MG63 (cell line): ENCODE measurements around the gene ODF2. TPM values are rescaled to one million over a fixed set of nuclear protein-coding genes. Genes with fewer than 3 reads are reported as not detected.

Experiments used
- DNase-seq: peaks from one replicate; pipeline ENCODE4 v3.0.0-alpha.2; 2020
- H3K27me3 ChIP-seq: fragments of 250-450 bp; sonication (Bioruptor Pico); 2 replicates; pipeline ENCODE4 v1.5.1; 2020; ENCODE audit warnings: mild to moderate bottlenecking, moderate library complexity
- H3K36me3 ChIP-seq: fragments of 250-450 bp; sonication (Bioruptor Pico); 2 replicates; pipeline ENCODE4 v1.5.1; 2020; ENCODE audit warnings: mild to moderate bottlenecking, moderate library complexity
- H3K4me3 ChIP-seq: fragments of 250-450 bp; sonication (Bioruptor Pico); 2 replicates; pipeline ENCODE4 v1.5.1; 2020; ENCODE audit warnings: mild to moderate bottlenecking, moderate library complexity
- H3K9me3 ChIP-seq: fragments of 250-450 bp; sonication (Bioruptor Pico); 2 replicates; pipeline ENCODE4 v1.5.1; 2020; ENCODE audit warnings: mild to moderate bottlenecking, moderate library complexity
- total RNA-seq: library from RNA; depleted of rRNA; stranded (reverse); fragments of >200 nt; shearing (Covaris generic); gene quantifications from 2 replicates; pipeline ENCODE4 v1.2.3, GENCODE V29; 2014; ENCODE audit warnings: low replicate concordance

The ODF2 gene
- total RNA-seq, 1 experiment from 2014 or later: 46.9 TPM

DNA sequence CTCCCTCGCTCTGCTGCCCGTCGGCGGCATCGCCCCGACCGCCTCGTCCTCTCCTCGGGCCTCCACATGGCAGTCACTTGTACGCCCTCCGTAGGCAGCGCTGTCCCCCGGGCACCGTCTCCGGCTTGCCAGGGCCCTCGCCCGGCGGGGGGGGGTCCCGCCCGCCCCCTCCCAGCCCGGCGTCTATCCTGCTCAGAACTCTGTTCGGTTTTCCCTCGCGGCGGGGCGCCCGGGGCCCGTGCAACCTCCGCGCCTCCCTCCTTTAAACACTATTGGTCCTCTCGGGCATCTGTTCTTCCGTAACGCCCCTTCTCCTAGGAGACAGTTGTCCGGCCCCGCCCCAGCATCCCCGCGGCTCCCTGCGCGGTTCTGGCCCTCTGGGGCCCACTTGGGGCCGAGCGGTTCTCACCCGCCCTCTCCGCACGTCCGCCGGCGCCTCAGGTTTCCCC is 831 bp downstream of the ODF2 start:
- DNase-seq: peak; percentile 80

DNA sequence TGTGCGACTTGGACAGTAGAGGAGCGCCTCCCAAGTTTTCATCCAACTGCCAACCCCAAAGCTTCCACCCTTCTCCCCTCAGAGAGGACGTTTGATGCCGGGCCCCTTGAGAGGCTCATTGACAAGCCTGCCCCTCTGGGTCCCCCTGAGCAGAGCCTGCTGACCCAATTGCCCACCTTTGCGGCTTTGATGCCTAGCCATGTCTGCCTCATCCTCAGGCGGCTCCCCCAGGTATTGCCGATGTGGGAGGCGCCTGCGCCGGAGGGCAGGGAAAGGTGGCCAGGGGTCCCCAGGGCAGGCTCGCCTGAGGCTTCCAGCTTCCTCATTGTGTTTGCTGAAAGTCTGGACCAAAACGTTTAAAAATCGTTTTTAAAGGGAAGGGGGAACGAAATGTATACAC is 1.4 kb downstream of the ODF2 start:
- H3K27me3 ChIP-seq: no peaks in the 10 kb centered on the region
- peaks cover 10% of the 10 kb centered on the region for H3K36me3 ChIP-seq
- peak overlapping the region; percentile 78 for H3K4me3 ChIP-seq
- no peaks in the 10 kb centered on the region for H3K9me3 ChIP-seq
- DNase-seq: no peak

More for the DNA sequence above, 831 bp downstream of the ODF2 start:
- H3K9me3 ChIP-seq: no peaks in the 10 kb centered on the region
- H3K4me3 ChIP-seq: peak overlapping the region; percentile 78
- no peaks in the 10 kb centered on the region for H3K27me3 ChIP-seq
- H3K36me3 ChIP-seq: peaks cover 9% of the 10 kb centered on the region

DNA sequence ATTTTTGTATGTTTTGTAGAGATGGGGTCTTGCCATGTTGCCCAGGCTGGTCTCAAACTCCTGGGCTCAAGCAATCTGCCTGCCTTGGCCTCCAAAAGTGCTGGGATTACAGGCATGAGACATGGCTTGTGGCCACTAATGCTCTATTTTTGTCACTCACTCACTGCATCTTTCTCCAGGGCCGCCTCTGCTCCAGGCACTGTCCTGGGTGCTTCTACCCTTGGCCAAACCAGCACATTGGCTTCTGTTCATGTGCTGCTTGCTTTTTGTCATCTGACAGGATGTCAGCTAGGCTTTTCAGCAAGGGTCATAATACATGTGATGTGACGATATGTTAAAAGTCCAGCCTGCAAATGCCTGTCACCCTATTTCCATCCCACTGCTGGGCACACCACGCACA is 3.2 kb downstream of the ODF2 start:
- H3K27me3 ChIP-seq: no peaks in the 10 kb centered on the region
- peaks cover 19% of the 10 kb centered on the region for H3K36me3 ChIP-seq
- H3K4me3 ChIP-seq: no peak overlapping the region
- H3K9me3 ChIP-seq: no peaks in the 10 kb centered on the region
- DNase-seq: no peak

DNA sequence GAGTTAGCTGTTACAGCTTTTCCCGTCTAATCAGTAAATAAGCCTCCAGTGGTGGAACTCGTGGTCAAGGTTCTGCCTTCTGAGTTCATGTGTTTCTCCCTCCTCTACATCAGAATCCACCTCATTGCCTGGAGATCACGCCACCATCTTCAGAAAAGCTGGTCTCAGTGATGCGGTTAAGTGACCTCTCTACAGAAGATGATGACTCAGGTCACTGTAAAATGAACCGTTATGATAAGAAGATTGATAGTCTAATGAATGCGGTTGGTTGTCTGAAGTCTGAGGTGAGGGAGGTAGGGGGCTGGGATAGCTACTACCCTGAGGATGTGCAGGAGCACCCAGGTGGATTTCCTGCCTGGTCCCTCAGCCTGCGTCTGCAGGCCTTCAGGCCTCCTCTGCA is 13.3 kb downstream of the ODF2 start:
- no peaks in the 10 kb centered on the region for H3K9me3 ChIP-seq
- no peaks in the 10 kb centered on the region for H3K27me3 ChIP-seq
- H3K4me3 ChIP-seq: no peak overlapping the region
- DNase-seq: no peak
- peaks cover 15% of the 10 kb centered on the region for H3K36me3 ChIP-seq

DNA sequence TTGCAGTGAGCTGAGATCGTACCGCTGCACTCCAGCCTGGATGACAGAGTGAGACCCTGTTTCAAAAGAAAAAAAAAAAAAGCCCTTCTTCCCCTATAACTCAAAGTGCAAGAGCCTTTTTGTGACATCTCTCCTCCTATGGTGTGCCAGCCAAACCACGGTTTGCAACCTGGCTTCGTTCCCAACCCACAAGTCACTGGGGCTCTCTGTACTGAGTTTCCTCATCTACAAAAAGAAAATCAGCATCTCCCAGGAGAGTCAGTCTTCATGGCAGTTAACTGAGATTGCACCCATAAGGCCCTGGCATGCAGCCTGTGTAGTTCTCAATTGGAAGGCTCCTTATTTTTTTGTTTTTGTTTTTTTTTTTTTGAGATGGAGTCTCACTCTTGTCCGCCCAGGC is 14.8 kb downstream of the ODF2 start:
- peak; percentile 44 for DNase-seq
- H3K4me3 ChIP-seq: no peak overlapping the region
- H3K27me3 ChIP-seq: no peaks in the 10 kb centered on the region
- peaks cover 13% of the 10 kb centered on the region for H3K36me3 ChIP-seq
- no peaks in the 10 kb centered on the region for H3K9me3 ChIP-seq

DNA sequence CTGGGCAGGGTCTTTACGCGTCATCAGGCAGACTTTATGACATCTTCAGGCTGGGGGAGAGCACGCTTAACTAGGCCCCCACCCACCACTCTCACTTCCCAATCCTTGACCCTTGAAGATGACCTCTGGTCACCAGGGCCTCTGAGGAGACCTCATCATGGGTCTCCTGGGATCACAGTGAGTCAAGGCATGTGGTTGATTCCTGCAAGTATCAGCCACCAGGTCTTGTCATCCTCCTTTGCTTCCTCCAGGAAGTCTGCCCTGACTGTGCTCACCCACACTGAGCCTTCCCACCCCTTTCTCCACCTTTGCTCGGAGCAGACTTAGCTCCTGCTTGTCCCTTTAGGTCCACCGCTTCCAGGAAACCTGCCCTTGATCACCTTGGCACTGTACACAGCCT is 17.3 kb downstream of the ODF2 start:
- H3K9me3 ChIP-seq: no peaks in the 10 kb centered on the region
- peaks cover 16% of the 10 kb centered on the region for H3K36me3 ChIP-seq
- no peak overlapping the region for H3K4me3 ChIP-seq
- no peak for DNase-seq
- no peaks in the 10 kb centered on the region for H3K27me3 ChIP-seq

DNA sequence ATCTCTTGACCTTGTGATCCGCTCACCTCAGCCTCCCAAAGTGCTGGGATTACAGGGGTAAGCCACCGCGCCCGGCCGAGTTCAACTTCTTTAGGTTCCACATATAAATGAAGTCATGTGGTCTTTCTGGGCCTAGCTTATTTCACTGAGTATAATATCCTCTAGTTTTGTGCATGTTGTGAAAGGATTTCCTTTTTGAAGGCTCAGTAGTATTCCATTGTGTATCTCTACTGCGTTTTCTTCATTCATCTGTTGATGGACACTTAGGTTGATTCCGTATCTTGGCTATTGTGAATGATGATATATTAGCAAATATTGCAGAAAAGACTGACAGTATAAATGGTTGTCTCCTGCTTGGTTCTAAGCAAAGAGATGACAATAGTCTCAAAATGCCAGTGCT is 20.1 kb downstream of the ODF2 start:
- Histone ChIP-seq H3K36me3 (peaks cover 15% of the 10 kb centered on the region), H3K9me3 (no peaks in the 10 kb centered on the region), H3K27me3 (no peaks in the 10 kb centered on the region), H3K4me3 (no peak overlapping the region)
- no peak for DNase-seq

DNA sequence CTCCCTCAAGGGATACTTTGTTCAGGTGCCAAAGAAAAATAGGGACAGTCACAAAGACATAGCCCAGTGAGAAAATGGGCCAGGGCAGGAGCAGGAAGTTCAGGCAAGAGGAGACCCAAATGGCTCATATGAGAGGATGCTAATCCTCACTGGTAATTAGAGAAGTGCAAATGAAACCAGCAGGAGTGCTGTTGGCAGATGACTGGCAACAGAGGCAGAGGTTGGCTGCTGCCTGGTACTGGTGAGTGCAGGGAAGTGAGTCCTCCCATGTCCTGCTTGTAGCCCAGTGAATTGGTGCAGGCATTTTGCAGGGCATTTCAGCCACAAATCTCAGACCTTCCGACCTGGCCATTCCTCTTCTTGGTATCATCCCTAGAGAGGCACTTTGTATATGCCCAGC is 23.5 kb downstream of the ODF2 start:
- H3K27me3 ChIP-seq: no peaks in the 10 kb centered on the region
- H3K9me3 ChIP-seq: no peaks in the 10 kb centered on the region
- H3K36me3 ChIP-seq: peaks cover 22% of the 10 kb centered on the region
- H3K4me3 ChIP-seq: no peak overlapping the region
- no peak for DNase-seq

DNA sequence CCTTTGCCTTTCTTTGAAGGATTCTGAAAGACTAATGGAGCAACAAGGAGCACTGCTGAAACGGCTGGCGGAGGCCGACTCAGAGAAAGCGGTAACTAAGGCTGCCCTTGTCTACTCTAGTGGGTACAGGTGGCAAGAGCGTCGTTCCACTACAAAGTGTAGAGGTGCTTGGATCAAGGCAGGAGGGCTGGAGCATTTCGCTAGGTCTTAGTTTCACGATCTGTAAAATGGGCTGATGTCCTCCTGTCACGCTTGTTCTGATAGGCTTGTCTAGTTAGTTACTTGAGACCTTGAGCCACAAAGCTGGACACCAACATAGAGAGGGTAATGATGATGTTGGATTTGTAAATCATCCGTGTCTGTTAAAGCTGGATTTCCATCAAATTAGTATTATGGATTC is 25.8 kb downstream of the ODF2 start:
- Histone ChIP-seq H3K36me3 (peaks cover 19% of the 10 kb centered on the region), H3K4me3 (no peak overlapping the region), H3K9me3 (no peaks in the 10 kb centered on the region), H3K27me3 (no peaks in the 10 kb centered on the region)
- no peak for DNase-seq

DNA sequence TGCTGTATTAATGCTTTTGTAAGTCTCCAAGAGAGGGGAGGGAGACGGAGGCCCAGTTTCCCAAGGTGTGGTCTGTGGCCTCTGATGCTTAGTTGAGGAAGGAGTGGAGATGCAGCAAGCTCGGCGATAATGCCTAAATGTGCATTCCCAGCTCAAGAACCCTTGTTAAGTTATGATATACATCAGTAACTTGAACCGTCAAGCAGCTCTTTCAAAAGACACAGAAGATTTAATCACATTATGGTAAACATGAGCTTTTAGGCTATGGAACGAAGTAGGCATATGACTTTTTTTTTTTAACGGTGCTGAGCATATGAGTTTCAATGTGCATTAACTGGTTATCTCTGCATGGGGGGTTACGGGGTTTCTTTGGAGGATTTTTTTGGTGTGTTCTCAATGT is 26.4 kb downstream of the ODF2 start:
- no peaks in the 10 kb centered on the region for H3K27me3 ChIP-seq
- H3K4me3 ChIP-seq: no peak overlapping the region
- H3K36me3 ChIP-seq: peaks cover 22% of the 10 kb centered on the region
- no peak for DNase-seq
- H3K9me3 ChIP-seq: no peaks in the 10 kb centered on the region

DNA sequence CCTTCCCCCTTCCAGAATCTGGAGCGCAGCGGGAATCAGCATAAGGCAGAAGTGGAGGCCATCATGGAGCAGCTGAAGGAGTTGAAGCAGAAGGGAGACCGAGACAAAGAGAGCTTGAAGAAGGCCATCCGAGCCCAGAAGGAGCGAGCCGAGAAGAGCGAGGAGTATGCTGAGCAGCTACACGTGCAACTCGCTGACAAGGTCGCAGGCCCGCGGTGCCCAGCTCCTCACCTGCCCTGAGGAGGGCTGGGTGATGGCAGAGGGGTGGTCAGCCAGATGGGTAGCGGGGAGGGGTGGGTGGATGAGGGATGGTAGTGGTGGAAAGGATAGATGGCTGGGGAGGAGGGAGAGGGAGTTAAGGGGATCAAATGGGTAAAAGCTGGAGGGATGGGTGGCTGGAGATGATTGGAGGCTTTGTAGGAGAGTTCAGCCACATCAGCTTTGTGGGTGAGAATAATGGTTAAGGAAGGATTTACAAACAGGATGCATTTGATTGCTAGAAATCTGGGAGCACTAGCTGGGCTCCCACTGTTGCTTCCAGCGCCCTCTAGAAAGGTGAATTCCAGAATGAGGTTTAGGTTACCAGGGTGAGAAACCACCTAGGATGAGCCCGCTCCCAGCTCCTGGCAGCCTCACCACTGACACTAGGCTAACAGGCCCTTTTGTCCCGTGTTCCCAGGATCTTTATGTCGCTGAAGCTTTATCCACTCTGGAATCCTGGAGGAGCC is 29.0 kb downstream of the ODF2 start:
- no peak overlapping the region for H3K4me3 ChIP-seq
- H3K27me3 ChIP-seq: no peaks in the 10 kb centered on the region
- no peaks in the 10 kb centered on the region for H3K9me3 ChIP-seq
- peaks cover 28% of the 10 kb centered on the region for H3K36me3 ChIP-seq
- DNase-seq: no peak

DNA sequence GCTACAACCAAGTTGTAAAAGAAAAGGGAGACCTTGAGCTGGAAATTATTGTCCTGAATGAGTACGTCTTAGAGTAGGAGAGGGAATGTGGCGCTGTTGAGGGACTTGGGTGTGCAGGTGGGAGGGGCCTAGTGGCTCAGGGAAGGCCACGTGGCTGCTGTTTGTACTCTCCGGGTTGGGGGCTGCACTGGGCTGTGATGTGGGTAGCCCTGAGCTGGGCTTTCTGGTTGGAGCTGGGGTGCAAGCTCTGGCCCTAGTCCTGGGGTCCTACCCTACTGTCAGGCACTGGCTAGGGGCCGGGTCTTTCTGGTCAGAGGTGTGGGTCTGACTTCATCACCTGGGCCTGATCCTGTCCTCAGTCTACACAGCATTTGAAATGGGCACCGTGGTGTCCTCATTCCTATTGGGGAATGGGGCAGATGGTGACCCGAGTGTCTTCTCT is 29.6 kb downstream of the ODF2 start:
- Histone ChIP-seq H3K27me3 (no peaks in the 10 kb centered on the region), H3K4me3 (no peak overlapping the region), H3K36me3 (peaks cover 28% of the 10 kb centered on the region), H3K9me3 (no peaks in the 10 kb centered on the region)
- no peak for DNase-seq

DNA sequence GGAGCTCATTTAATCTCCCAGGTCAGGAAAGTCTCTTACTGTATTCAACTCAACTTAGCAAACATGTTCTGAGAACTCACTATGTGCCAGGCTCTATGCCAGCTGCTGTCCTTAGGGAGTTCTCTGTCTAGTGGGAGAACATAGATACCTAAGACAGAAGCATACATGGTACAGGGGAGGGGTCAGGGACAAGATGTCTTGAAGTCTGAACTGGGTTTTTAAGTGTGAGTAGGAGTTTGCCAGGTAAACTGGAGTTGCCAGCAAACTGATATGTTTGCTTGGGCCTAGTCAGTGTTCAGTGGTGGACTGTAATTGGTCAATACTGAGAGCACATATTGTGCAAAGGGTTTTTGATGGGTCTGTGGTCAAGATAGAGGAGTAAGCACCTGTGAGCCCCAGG is 30.4 kb downstream of the ODF2 start:
- Histone ChIP-seq H3K36me3 (peaks cover 29% of the 10 kb centered on the region), H3K4me3 (no peak overlapping the region), H3K27me3 (no peaks in the 10 kb centered on the region), H3K9me3 (no peaks in the 10 kb centered on the region)
- no peak for DNase-seq

DNA sequence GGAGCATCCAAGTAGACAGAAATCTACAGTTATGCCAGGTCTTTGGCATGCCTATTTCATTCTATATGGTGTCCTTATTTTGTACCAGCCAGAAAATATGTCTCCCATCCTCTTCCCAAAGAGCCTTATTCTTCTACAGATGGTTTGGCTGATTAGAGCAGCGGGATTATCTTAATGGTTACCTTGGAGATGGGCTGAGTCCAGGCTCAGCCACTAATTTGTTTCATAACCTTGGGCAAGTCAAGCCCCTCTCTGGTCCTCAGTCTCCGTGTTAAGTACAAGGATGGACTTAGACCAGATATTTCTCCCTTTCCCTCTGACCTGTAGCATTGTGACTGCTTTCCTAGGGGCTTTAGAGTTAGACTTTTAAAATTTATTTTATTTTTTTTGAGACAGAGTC is 37.6 kb downstream of the ODF2 start:
- H3K27me3 ChIP-seq: no peaks in the 10 kb centered on the region
- no peak overlapping the region for H3K4me3 ChIP-seq
- peaks cover 53% of the 10 kb centered on the region for H3K36me3 ChIP-seq
- H3K9me3 ChIP-seq: no peaks in the 10 kb centered on the region
- no peak for DNase-seq

DNA sequence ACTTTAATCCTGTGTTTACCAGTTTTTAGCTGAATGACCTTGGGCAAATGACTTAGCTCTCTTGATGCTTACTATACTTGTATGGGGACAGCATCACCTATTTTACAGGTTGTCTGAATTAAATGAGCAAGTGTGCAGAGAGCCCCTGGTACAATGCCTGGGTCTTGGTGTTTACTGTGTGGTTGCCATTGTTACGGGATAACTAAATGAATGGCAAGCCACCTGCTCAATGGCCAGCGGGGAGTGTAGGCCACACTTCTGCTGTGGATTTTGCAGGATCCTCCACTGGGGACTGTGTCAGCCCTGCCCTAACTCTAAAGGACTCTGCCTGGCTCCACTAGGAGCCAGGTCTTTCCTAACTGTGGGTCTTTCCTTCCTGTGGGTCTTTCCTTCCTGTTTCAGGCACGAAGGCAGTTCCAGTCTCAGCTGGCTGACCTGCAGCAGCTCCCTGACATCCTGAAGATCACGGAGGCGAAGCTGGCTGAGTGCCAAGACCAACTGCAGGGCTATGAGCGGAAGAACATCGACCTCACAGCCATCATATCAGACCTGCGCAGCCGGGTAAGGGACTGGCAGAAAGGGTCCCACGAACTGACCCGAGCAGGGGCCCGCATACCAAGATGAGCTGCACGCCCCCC is 38.4 kb downstream of the ODF2 start:
- H3K36me3 ChIP-seq: peaks cover 51% of the 10 kb centered on the region
- H3K27me3 ChIP-seq: no peaks in the 10 kb centered on the region
- DNase-seq: no peak
- no peak overlapping the region for H3K4me3 ChIP-seq
- no peaks in the 10 kb centered on the region for H3K9me3 ChIP-seq

DNA sequence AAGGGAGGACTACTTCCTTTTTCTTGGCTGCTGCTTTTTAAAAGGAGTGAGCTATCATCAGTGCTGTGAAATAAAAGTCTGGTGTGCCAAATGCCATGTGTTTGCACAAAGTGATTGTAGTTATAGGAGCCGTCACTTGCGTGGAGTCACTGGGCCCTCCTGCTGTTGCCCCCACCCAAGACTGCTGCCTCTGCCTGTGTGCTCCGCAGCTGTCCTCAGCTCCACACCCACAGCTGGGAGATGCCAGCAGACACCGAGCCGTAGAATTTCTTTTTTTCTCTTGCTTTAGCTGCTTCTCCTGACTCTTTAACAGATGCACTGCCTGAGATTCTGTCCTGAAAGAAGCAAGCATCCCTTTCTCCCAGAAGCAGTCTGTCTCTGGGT is 38.9 kb downstream of the ODF2 start:
- no peak overlapping the region for H3K4me3 ChIP-seq
- no peaks in the 10 kb centered on the region for H3K9me3 ChIP-seq
- H3K27me3 ChIP-seq: no peaks in the 10 kb centered on the region
- peaks cover 47% of the 10 kb centered on the region for H3K36me3 ChIP-seq
- no peak for DNase-seq

DNA sequence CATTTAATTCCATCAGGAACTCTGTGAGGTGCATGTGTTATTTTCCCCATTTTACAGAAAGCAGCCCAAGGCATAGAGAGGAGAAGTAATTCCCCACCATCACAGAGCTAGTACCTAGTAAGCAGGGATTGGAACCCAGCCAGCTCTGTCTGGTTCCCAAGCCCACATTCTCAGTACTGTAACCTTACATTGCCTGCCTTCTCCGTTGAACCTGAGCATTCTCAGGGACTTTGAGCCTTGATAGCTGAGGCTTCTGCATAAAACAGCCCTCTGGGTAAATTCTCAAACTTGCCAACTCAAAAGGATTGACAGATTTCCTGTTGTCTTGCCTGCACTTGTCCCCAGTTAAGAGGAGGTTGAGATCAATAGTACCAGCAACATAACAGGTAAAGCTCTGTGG is 39.5 kb downstream of the ODF2 start:
- Histone ChIP-seq H3K27me3 (no peaks in the 10 kb centered on the region), H3K36me3 (peaks cover 49% of the 10 kb centered on the region), H3K9me3 (no peaks in the 10 kb centered on the region), H3K4me3 (no peak overlapping the region)
- no peak for DNase-seq

DNA sequence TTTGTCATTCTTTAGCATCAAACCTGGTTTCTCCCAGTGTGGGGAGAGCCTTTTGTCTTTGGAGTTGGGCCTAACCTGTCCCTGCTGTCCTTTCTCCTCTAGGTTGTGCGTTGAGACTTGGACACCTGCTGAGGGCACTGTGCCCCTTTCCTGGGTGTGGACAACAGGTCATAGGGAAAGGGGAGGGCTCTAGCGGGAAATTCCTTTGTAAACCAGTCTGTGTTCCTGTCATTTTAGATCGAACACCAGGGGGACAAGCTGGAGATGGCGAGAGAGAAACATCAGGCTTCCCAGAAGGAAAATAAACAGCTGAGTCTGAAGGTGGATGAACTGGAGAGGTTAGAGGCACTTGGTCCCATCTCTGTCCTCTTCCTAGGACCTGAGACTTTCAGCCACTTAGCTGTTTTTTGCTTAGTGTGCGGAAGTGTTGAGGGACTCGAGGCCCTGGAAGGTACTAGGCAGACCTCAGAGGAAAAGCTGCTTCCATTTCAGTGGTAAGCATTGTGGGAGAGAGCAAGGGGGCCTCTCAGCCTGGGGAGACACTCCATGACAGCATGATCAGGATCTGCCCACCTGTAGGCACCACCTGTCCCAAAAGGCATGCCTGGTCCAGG is 40.1 kb downstream of the ODF2 start:
- Histone ChIP-seq H3K9me3 (no peaks in the 10 kb centered on the region), H3K4me3 (no peak overlapping the region), H3K36me3 (peaks cover 49% of the 10 kb centered on the region), H3K27me3 (no peaks in the 10 kb centered on the region)
- no peak for DNase-seq
